ENCODE results near the gene PSMA6.
A peak's percentile ranks its signal among the peaks of the same experiment; 100 is the strongest.
"Not testable (repeated sequence)": the region's sequence is repeated elsewhere in the genome, so short reads cannot be mapped to it uniquely, and the experiment has no call there.

PSMA6 gene

GRCh38 chr14:35326375-35326774, 34.2 kb downstream of the PSMA6 start:
- DNase-seq (ENCODE audit: low read depth in 2 of 2) = no peak

- no peak for DNase-seq (ENCODE audit: low read depth in 2 of 2)
These were observed 39.7 kb downstream of the PSMA6 start for GRCh38 chr14:35331605-35332516.

GRCh38 chr14:35332517-35333263, 40.5 kb downstream of the PSMA6 start:
- no peak for DNase-seq (ENCODE audit: low read depth in 2 of 2)

- DNase-seq (ENCODE audit: low read depth in 2 of 2) = no peak
These were observed 41.1 kb downstream of the PSMA6 start for GRCh38 chr14:35333264-35333730.

- DNase-seq (ENCODE audit: low read depth in 2 of 2) = peak in 1 of 2 donors; percentile 16
These were observed 41.9 kb downstream of the PSMA6 start for GRCh38 chr14:35333797-35334743.

- no peak for DNase-seq (ENCODE audit: low read depth in 2 of 2)
These were observed 43.4 kb downstream of the PSMA6 start for GRCh38 chr14:35335388-35336092.

GRCh38 chr14:35336171-35336493, 44.0 kb downstream of the PSMA6 start:
- not testable (repeated sequence) for DNase-seq (ENCODE audit: low read depth in 2 of 2)

- no peak for DNase-seq (ENCODE audit: low read depth in 2 of 2)
These were observed 44.5 kb downstream of the PSMA6 start for GRCh38 chr14:35336494-35337268.

- DNase-seq (ENCODE audit: low read depth in 2 of 2) = no peak
These were observed 45.4 kb downstream of the PSMA6 start for GRCh38 chr14:35337269-35338255.

GRCh38 chr14:35338731-35339405, 46.7 kb downstream of the PSMA6 start:
- no peak for DNase-seq (ENCODE audit: low read depth in 2 of 2)

- no peak for DNase-seq (ENCODE audit: low read depth in 2 of 2)
These were observed 47.7 kb downstream of the PSMA6 start for GRCh38 chr14:35339761-35340406.

- no peak for DNase-seq (ENCODE audit: low read depth in 2 of 2)
These were observed 48.7 kb downstream of the PSMA6 start for GRCh38 chr14:35340616-35341453.

- no peak for DNase-seq (ENCODE audit: low read depth in 2 of 2)
These were observed 49.2 kb downstream of the PSMA6 start for GRCh38 chr14:35341454-35341750.

GRCh38 chr14:35341751-35342488, 49.7 kb downstream of the PSMA6 start:
- no peak for DNase-seq (ENCODE audit: low read depth in 2 of 2)

- DNase-seq (ENCODE audit: low read depth in 2 of 2) = no peak
These were observed 50.4 kb downstream of the PSMA6 start for GRCh38 chr14:35342489-35343010.

- no peak for DNase-seq (ENCODE audit: low read depth in 2 of 2)
These were observed 51.5 kb downstream of the PSMA6 start for GRCh38 chr14:35343702-35344101.
